Mammary epithelial cell (primary cell): Measurements from ENCODE around the gene ABHD17C.

Experiments used
- EZH2 ChIP-seq: IDR thresholded peaks from 2 replicates; pipeline ENCODE4 v1.6.1; 2012; ENCODE audit warnings: low read length, inconsistent platforms, borderline replicate concordance
- TF ChIP-seq, protein P1 (sequence below), 2 donors: IDR thresholded peaks in 1 of 2; conservative IDR thresholded peaks in 1 of 2; 2 replicates each; pipeline ENCODE4 v1.5.1; 2011 to 2012; ENCODE audit warnings: inconsistent platforms in 2 of 2, low read length in 2 of 2, mild to moderate bottlenecking in 2 of 2, control low read depth in 1 of 2, low read depth in 1 of 2; ENCODE audit not compliant: insufficient read depth in 1 of 2; ENCODE audit errors: extremely low read depth in 1 of 2

DNA sequence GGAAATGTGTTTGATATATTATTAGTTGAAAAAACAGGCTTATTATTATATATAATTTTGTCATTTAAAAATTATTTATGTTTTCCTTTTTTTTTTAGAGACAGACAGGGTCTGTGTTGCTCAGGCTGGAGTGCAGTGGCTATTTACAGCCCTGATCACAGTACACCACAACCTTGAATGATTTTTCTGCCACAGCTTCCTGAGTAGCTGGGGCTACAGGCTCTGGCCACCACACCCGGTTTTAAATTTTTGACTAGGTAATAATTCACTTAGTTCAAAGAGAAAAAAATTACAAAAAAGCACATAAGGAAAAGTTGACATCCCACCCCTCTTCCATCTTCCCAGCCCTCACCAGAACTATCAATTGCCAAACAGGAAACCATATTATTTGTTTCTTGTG, 79.4 kb downstream of the ABHD17C start:
- TF ChIP-seq, protein P1, sequence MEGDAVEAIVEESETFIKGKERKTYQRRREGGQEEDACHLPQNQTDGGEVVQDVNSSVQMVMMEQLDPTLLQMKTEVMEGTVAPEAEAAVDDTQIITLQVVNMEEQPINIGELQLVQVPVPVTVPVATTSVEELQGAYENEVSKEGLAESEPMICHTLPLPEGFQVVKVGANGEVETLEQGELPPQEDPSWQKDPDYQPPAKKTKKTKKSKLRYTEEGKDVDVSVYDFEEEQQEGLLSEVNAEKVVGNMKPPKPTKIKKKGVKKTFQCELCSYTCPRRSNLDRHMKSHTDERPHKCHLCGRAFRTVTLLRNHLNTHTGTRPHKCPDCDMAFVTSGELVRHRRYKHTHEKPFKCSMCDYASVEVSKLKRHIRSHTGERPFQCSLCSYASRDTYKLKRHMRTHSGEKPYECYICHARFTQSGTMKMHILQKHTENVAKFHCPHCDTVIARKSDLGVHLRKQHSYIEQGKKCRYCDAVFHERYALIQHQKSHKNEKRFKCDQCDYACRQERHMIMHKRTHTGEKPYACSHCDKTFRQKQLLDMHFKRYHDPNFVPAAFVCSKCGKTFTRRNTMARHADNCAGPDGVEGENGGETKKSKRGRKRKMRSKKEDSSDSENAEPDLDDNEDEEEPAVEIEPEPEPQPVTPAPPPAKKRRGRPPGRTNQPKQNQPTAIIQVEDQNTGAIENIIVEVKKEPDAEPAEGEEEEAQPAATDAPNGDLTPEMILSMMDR (conservative IDR thresholded peaks at IDR 0.05 in 1 of 2, IDR thresholded peaks at IDR 0.05 in 1 of 2; ENCODE audit: extremely low read depth in 1 of 2, insufficient read depth in 1 of 2, low read depth in 1 of 2, low read length in 2 of 2), result no peak
- TF ChIP-seq EZH2, result no peak
